Cardiac muscle cell (in vitro differentiated cells and primary cell): ENCODE results near the gene ARHGEF35. TPM values are rescaled to one million over a fixed set of nuclear protein-coding genes. Genes with fewer than 3 reads are reported as not detected.
A peak's percentile ranks its signal among the peaks of the same experiment; 100 is the strongest.

ENCODE experiments used
- DNase-seq, 2 donors: peaks; one replicate each; pipeline versions ENCODE4 v3.0.0 to v3.0.0-alpha.2; 2010 to 2017; ENCODE audit warnings: low read depth in 1 of 2, low spot score in 1 of 2
- H3K27ac ChIP-seq: fragments of 200-600 bp; sonication (generic); 2 replicates; pipeline ENCODE4 v1.5.1; 2016
- H3K27me3 ChIP-seq: fragments of 200-600 bp; sonication (generic); 2 replicates; pipeline ENCODE4 v1.6.0; 2016; ENCODE audit warnings: control low read depth
- H3K36me3 ChIP-seq: fragments of 200-600 bp; sonication (generic); 2 replicates; pipeline ENCODE4 v1.5.1; 2016; ENCODE audit warnings: control low read depth
- H3K4me1 ChIP-seq: fragments of 200-600 bp; sonication (generic); 2 replicates; pipeline ENCODE4 v1.8.1; 2017; ENCODE audit warnings: low read depth, mild to moderate bottlenecking, mixed run types
- H3K4me3 ChIP-seq: fragments of 200-600 bp; sonication (generic); 2 replicates; pipeline ENCODE4 v1.5.1; 2016; ENCODE audit warnings: mild to moderate bottlenecking
- H3K9me3 ChIP-seq: fragments of 200-600 bp; sonication (generic); 2 replicates; pipeline ENCODE4 v1.5.1; 2017; ENCODE audit warnings: low read depth, mild to moderate bottlenecking, control low read depth
- CTCF ChIP-seq: IDR thresholded peaks from 2 replicates; pipeline ENCODE4 v1.5.1; 2012; ENCODE audit warnings: low read depth, mild to moderate bottlenecking, low read length
- polyA plus RNA-seq: library from polyadenylated mRNA; unstranded; fragments of >200 nt; fragmentation: Nextera tagmentation; extraction: Ambion mirVana; gene quantifications from 2 replicates; pipeline ENCODE4 v1.2.1, GENCODE V29; 2016
- total RNA-seq: library from RNA; depleted of rRNA; stranded (reverse); fragments of >200 nt; gene quantifications from 2 replicates; pipeline ENCODE4 v1.2.3, GENCODE V29; 2016

ARHGEF35 gene
- total and polyA plus RNA-seq, 2 experiments from 2014 or later: 0.93 to 1.7 TPM

- H3K27ac ChIP-seq: no peak overlapping the region
- no peak overlapping the region for H3K4me3 ChIP-seq
- H3K36me3 ChIP-seq: no peaks in the 10 kb centered on the region
- H3K27me3 ChIP-seq: no peaks in the 10 kb centered on the region
- H3K4me1 ChIP-seq: peaks cover 11% of the 10 kb centered on the region
- H3K9me3 ChIP-seq: no peaks in the 10 kb centered on the region
- no peak for DNase-seq
- no peak for TF ChIP-seq CTCF
Observed at GRCh38 chr7:144142187-144142586, 53.4 kb downstream of the ARHGEF35 start.

- no peaks in the 10 kb centered on the region for H3K27me3 ChIP-seq
- peak in 1 of 2 donors; percentile 22 for DNase-seq
- TF ChIP-seq CTCF: no peak
- H3K9me3 ChIP-seq: no peaks in the 10 kb centered on the region
- no peak overlapping the region for H3K27ac ChIP-seq
- no peak overlapping the region for H3K4me3 ChIP-seq
- no peaks in the 10 kb centered on the region for H3K36me3 ChIP-seq
- peaks cover 11% of the 10 kb centered on the region for H3K4me1 ChIP-seq
Observed at GRCh38 chr7:144137501-144137900, 58.1 kb downstream of the ARHGEF35 start.

Other genes starting within 250 kb of the ARHGEF35 start
- gene OR2F1, start 241.0 kb downstream of the ARHGEF35 start, total RNA-seq: not detected in 2 replicates
- gene OR2F1, start 241.0 kb downstream of the ARHGEF35 start, polyA plus RNA-seq: not detected in 2 replicates
- gene OR6B1, start 195.5 kb downstream of the ARHGEF35 start, total RNA-seq: not detected in 2 replicates
- gene OR6B1, start 195.5 kb downstream of the ARHGEF35 start, polyA plus RNA-seq: not detected in 2 replicates
- gene OR2A5, start 146.9 kb downstream of the ARHGEF35 start, total RNA-seq: not detected in 2 replicates
- gene OR2A5, start 146.9 kb downstream of the ARHGEF35 start, polyA plus RNA-seq: not detected in 2 replicates
- not detected in 2 replicates for gene OR2A25, start 126.0 kb downstream of the ARHGEF35 start, total RNA-seq
- gene OR2A25, start 126.0 kb downstream of the ARHGEF35 start, polyA plus RNA-seq: not detected in 2 replicates
- gene OR2A12, start 109.6 kb downstream of the ARHGEF35 start, total RNA-seq: not detected in 2 replicates
- not detected in 2 replicates for gene OR2A12, start 109.6 kb downstream of the ARHGEF35 start, polyA plus RNA-seq
- gene OR2A2, start 86.2 kb downstream of the ARHGEF35 start, total RNA-seq: not detected in 2 replicates
- not detected in 2 replicates for gene OR2A2, start 86.2 kb downstream of the ARHGEF35 start, polyA plus RNA-seq
- not detected in 2 replicates for gene OR2A14, start 72.7 kb downstream of the ARHGEF35 start, total RNA-seq
- not detected in 2 replicates for gene OR2A14, start 72.7 kb downstream of the ARHGEF35 start, polyA plus RNA-seq
- not detected in 2 replicates for gene CTAGE4, start 12.4 kb downstream of the ARHGEF35 start, total RNA-seq
- gene CTAGE4, start 12.4 kb downstream of the ARHGEF35 start, polyA plus RNA-seq: 0.21 TPM in 1 of 2 replicates, not detected in the other
- gene OR2A42, start 43.8 kb upstream of the ARHGEF35 start, total RNA-seq: not detected in 2 replicates
- not detected in 2 replicates for gene OR2A42, start 43.8 kb upstream of the ARHGEF35 start, polyA plus RNA-seq
- gene OR2A7, start 69.0 kb upstream of the ARHGEF35 start, total RNA-seq: 0.18 TPM in 1 of 2 replicates, not detected in the other
- gene OR2A7, start 69.0 kb upstream of the ARHGEF35 start, polyA plus RNA-seq: 0.59 TPM in 1 of 2 replicates, not detected in the other
- gene CTAGE8, start 73.5 kb upstream of the ARHGEF35 start, total RNA-seq: not detected in 2 replicates
- 0.21 TPM in 1 of 2 replicates, not detected in the other for gene CTAGE8, start 73.5 kb upstream of the ARHGEF35 start, polyA plus RNA-seq
- not detected in 2 replicates for gene OR2A1, start 116.6 kb upstream of the ARHGEF35 start, total RNA-seq
- not detected in 2 replicates for gene OR2A1, start 116.6 kb upstream of the ARHGEF35 start, polyA plus RNA-seq
- 0.95 and 1.3 TPM in 2 replicates for gene ARHGEF5, start 159.6 kb upstream of the ARHGEF35 start, total RNA-seq
- 1.00 and 1.2 TPM in 2 replicates for gene ARHGEF5, start 159.6 kb upstream of the ARHGEF35 start, polyA plus RNA-seq
- not detected in 2 replicates for gene NOBOX, start 207.9 kb upstream of the ARHGEF35 start, total RNA-seq
- gene NOBOX, start 207.9 kb upstream of the ARHGEF35 start, polyA plus RNA-seq: not detected in 2 replicates